ENCODE results near the gene CLEC2A. TPM values are rescaled to one million over a fixed set of nuclear protein-coding genes. Genes with fewer than 3 reads are reported as not detected.

The CLEC2A gene
- total RNA-seq, 2 experiments from 2014 or later: not detected

DNA sequence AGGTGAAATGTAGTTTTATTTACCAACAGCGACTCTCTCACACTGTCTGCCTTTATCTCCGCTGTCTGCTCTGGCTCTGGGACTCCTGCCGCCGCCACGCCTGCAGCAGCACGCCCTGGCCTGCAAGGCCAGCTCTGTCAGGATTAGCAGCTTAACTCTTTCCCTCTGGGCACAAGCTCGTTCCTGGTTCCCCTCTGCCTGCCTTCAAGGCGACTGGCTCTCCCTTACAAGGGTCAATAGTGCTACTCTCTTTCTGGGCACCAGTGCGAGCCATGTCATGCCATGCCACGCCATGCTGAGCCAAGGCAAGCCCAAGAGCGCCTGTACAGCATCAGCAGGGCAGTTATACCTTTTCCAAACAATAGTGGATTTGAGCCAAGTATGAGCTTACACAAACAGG is 59.4 kb downstream of the CLEC2A start:
- H3K4me3 ChIP-seq (ENCODE audit: low read depth, low read length, poor library complexity, severe bottlenecking): no peak overlapping the region
- H3K36me3 ChIP-seq (ENCODE audit: insufficient read depth, low read length): no peaks in the 10 kb centered on the region
- TF ChIP-seq, protein P1, sequence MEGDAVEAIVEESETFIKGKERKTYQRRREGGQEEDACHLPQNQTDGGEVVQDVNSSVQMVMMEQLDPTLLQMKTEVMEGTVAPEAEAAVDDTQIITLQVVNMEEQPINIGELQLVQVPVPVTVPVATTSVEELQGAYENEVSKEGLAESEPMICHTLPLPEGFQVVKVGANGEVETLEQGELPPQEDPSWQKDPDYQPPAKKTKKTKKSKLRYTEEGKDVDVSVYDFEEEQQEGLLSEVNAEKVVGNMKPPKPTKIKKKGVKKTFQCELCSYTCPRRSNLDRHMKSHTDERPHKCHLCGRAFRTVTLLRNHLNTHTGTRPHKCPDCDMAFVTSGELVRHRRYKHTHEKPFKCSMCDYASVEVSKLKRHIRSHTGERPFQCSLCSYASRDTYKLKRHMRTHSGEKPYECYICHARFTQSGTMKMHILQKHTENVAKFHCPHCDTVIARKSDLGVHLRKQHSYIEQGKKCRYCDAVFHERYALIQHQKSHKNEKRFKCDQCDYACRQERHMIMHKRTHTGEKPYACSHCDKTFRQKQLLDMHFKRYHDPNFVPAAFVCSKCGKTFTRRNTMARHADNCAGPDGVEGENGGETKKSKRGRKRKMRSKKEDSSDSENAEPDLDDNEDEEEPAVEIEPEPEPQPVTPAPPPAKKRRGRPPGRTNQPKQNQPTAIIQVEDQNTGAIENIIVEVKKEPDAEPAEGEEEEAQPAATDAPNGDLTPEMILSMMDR (conservative IDR thresholded peaks at IDR 0.05; ENCODE audit: low read length): no peak
- TF ChIP-seq EZH2phosphoT487 (IDR thresholded peaks at IDR 0.05; ENCODE audit: borderline replicate concordance, low read depth, low read length): no peak
- H3K9me2 ChIP-seq (ENCODE audit: insufficient read depth, low read length): no peaks in the 10 kb centered on the region
- no peaks in the 10 kb centered on the region for H4K20me1 ChIP-seq (ENCODE audit: insufficient read depth, low read length)
- peaks cover 9% of the 10 kb centered on the region for H3K4me1 ChIP-seq (ENCODE audit: insufficient read depth, low read length, poor library complexity, severe bottlenecking)
- no peak overlapping the region for H2AFZ ChIP-seq (ENCODE audit: low read length)
- POLR2A ChIA-PET: interaction anchor here (0.6 to 1.0 kb wide), 3 partner anchors 14 to 743 kb away, joined by 3 read pairs; no protein-coding TSS in a partner anchor
- no peak overlapping the region for H3K4me2 ChIP-seq (ENCODE audit: low read length)
- no peak for DNase-seq (ENCODE audit: low spot score)
- CTCF ChIA-PET (ENCODE audit: unreplicated experiment): no interaction called here
- no peaks in the 10 kb centered on the region for H3K9me3 ChIP-seq (ENCODE audit: low read length)
- H3K27ac ChIP-seq (ENCODE audit: low read depth, low read length, poor library complexity, severe bottlenecking): no peak overlapping the region
- intact Hi-C loops (cut with micrococcal nuclease; ENCODE audit: unreplicated experiment): no loop called here
- peaks cover 11% of the 10 kb centered on the region; the same call in 1 of the 2 replicates for H3K79me2 ChIP-seq (ENCODE audit: insufficient read depth, low read depth, low read length)
- BruUV-seq (replicated peaks): no TSS peak

DNA sequence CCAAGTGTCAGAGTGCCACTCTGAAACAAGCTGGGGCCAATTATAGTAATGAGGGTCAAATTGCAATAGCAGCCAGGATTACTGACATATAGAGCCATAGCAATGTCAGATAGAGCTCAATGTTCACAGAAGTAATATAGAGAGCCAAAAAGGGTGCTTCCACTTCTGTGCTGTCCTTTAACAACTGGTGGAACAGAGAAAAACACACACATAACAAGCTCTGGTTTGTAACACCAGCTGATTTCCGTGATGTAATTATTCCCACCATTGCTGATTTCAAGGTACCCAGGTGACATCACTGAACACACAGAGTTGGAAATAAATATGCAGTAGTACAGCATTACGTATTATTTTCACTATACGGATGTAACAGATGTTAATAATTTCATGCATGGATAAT is 60.0 kb downstream of the CLEC2A start:
- no peaks in the 10 kb centered on the region for H3K9me2 ChIP-seq (ENCODE audit: insufficient read depth, low read length)
- no peak overlapping the region for H3K4me2 ChIP-seq (ENCODE audit: low read length)
- H3K79me2 ChIP-seq (ENCODE audit: insufficient read depth, low read depth, low read length): peaks cover 16% of the 10 kb centered on the region; the same call in 1 of the 2 replicates
- DNase-seq (ENCODE audit: low spot score): no peak
- BruUV-seq (replicated peaks): no TSS peak
- H3K4me3 ChIP-seq (ENCODE audit: low read depth, low read length, poor library complexity, severe bottlenecking): no peak overlapping the region
- TF ChIP-seq, protein P1 (conservative IDR thresholded peaks at IDR 0.05; ENCODE audit: low read length): no peak
- no peak for TF ChIP-seq EZH2phosphoT487 (IDR thresholded peaks at IDR 0.05; ENCODE audit: borderline replicate concordance, low read depth, low read length)
- H3K36me3 ChIP-seq (ENCODE audit: insufficient read depth, low read length): no peaks in the 10 kb centered on the region
- ChIA-PET POLR2A (interaction anchor here (0.6 to 1.0 kb wide), 3 partner anchors 15 to 743 kb away, joined by 3 read pairs; no protein-coding TSS in a partner anchor), CTCF (ENCODE audit: unreplicated experiment) (interaction anchor here (1.0 kb wide), 1 partner anchor 73 kb away, joined by 3 read pairs; no protein-coding TSS in a partner anchor)
- H3K9me3 ChIP-seq (ENCODE audit: low read length): no peaks in the 10 kb centered on the region
- H4K20me1 ChIP-seq (ENCODE audit: insufficient read depth, low read length): no peaks in the 10 kb centered on the region
- no peak overlapping the region; the same call in 1 of the 2 replicates for H2AFZ ChIP-seq (ENCODE audit: low read length)
- H3K27ac ChIP-seq (ENCODE audit: low read depth, low read length, poor library complexity, severe bottlenecking): no peak overlapping the region
- intact Hi-C loops (cut with micrococcal nuclease; ENCODE audit: unreplicated experiment): no loop called here
- H3K4me1 ChIP-seq (ENCODE audit: insufficient read depth, low read length, poor library complexity, severe bottlenecking): peaks cover 15% of the 10 kb centered on the region

DNA sequence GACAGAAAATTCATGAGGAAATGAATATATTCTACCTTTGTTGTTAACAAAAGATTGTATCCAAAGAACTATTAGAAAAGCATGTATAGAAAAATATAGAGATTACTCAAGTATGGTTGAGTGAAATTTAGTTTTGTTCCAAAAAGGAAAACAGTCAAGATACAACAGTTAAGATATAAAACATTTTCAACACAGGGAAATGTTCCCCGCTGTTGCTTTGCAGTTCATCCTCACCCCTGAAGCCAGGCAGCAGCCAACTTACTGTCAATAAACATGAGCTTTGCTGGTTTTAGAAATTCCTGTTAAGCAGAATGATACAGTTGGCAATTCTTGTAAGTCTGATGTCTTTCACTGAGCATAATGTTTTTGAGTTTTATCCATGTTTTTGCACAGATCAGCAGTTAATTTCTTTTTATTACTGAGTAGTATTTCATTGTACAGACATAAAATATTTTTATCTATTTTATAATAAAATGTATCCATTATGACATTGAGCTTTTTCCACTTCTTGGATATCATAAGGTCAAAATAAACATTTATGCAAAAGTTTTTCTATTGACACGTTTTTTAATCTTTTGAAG is 61.8 kb downstream of the CLEC2A start:
- Histone ChIP-seq H3K4me2 (ENCODE audit: low read length) (peak overlapping the region; percentile 85), H2AFZ (ENCODE audit: low read length) (peak overlapping the region; percentile 99), H3K4me1 (ENCODE audit: insufficient read depth, low read length, poor library complexity, severe bottlenecking) (peaks cover 33% of the 10 kb centered on the region), H3K9me2 (ENCODE audit: insufficient read depth, low read length) (no peaks in the 10 kb centered on the region), H3K4me3 (ENCODE audit: low read depth, low read length, poor library complexity, severe bottlenecking) (no peak overlapping the region), H4K20me1 (ENCODE audit: insufficient read depth, low read length) (no peaks in the 10 kb centered on the region), H3K36me3 (ENCODE audit: insufficient read depth, low read length) (no peaks in the 10 kb centered on the region), H3K27ac (ENCODE audit: low read depth, low read length, poor library complexity, severe bottlenecking) (no peak overlapping the region), H3K9me3 (ENCODE audit: low read length) (no peaks in the 10 kb centered on the region), H3K79me2 (ENCODE audit: insufficient read depth, low read depth, low read length) (peaks cover 26% of the 10 kb centered on the region; the same call in 1 of the 2 replicates)
- CTCF ChIA-PET (ENCODE audit: unreplicated experiment): interaction anchor here (0.6 kb wide), 1 partner anchor 41 kb away, joined by 3 read pairs; no protein-coding TSS in a partner anchor
- intact Hi-C loops (cut with micrococcal nuclease; ENCODE audit: unreplicated experiment): no loop called here
- no peak for TF ChIP-seq EZH2phosphoT487 (IDR thresholded peaks at IDR 0.05; ENCODE audit: borderline replicate concordance, low read depth, low read length)
- TF ChIP-seq, protein P1 (conservative IDR thresholded peaks at IDR 0.05; ENCODE audit: low read length): no peak
- POLR2A ChIA-PET: interaction anchor here (0.5 to 1.1 kb wide), 4 partner anchors 16 to 1023 kb away, joined by 3 to 4 read pairs (median 3); no protein-coding TSS in a partner anchor
- no TSS peak for BruUV-seq (replicated peaks)
- no peak for DNase-seq (ENCODE audit: low spot score)

Measured in OCI-LY7 (cell line).